ENCODE results near the gene CDH4. TPM values are rescaled to one million over a fixed set of nuclear protein-coding genes. Genes with fewer than 3 reads are reported as not detected.

The CDH4 gene
- total and polyA plus RNA-seq, 9 donors, result 0.12 to 4.4 (median 0.36) TPM

- intact Hi-C loops (cut with DNase I), result no loop called here
- TF ChIP-seq POLR2A (IDR thresholded peaks at IDR 0.05) (no peak), CTCF (IDR thresholded peaks at IDR 0.05) (no peak), EP300 (IDR thresholded peaks at IDR 0.05) (no peak)
- no peak for DNase-seq
- no peaks in the 10 kb centered on the region for H3K9me3 ChIP-seq
- H3K36me3 ChIP-seq, result no peaks in the 10 kb centered on the region
- WGBS, 3 donors, result 28 to 39% (median 29%) methylated on average over 17 of the region's 17 CpGs
- no peaks in the 10 kb centered on the region for H3K4me1 ChIP-seq (ENCODE audit: insufficient read depth)
- H3K27ac ChIP-seq, result no peak overlapping the region
- no peaks in the 10 kb centered on the region for H3K27me3 ChIP-seq
- no peak overlapping the region for H3K4me3 ChIP-seq
Measured at GRCh38 chr20:61673152-61673847, 421.2 kb downstream of the CDH4 start.

DNA sequence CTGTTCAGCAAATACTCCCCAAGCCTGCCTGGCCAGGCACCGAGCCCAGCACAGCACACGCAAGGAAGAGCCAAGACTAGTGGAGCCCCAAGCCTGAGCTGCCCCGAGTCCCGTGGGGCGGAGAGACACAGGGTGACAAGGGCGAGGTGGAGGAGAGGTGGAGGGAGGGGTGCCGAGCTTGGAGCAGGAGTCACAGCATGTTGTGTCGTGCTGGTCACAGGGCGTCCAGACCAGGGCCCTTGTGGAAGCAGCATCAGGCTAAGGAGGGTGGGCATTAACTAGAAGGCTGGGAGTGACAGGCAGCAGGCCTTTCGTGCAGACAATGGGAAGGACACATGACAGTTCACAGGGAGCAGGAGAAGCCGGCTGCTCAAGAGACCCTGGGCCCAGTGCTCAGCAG, 422.1 kb downstream of the CDH4 start:
- intact Hi-C loops (cut with DNase I), result no loop called here
- WGBS, 3 donors, result 69 to 77% (median 75%) methylated on average over 11 of the region's 11 CpGs
- TF ChIP-seq EP300 (IDR thresholded peaks at IDR 0.05) (no peak), CTCF (IDR thresholded peaks at IDR 0.05) (no peak), POLR2A (IDR thresholded peaks at IDR 0.05) (no peak)

DNA sequence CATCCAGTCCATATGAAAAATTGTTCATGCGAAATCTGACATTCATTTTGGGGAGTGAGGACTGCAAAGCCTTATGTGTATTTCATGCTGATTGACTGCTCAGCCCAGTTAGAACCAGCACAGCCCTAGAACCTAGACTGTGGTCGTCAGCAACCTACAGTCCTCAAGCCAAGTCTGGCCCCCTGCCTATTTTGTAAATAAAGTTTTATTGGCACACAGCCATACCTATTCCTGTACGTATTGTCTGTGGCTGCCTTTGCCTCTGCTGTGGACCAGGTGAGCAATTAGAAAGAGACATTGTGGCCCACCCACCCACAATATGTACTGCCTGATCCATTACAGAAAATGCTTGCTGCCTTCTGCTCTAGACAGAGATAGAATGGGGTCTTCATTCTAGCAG, 422.6 kb downstream of the CDH4 start:
- Histone ChIP-seq H3K36me3 (no peaks in the 10 kb centered on the region), H3K4me3 (no peak overlapping the region), H3K9me3 (no peaks in the 10 kb centered on the region), H3K4me1 (ENCODE audit: insufficient read depth) (no peaks in the 10 kb centered on the region), H3K27me3 (no peaks in the 10 kb centered on the region), H3K27ac (no peak overlapping the region)
- TF ChIP-seq POLR2A (IDR thresholded peaks at IDR 0.05) (no peak), CTCF (IDR thresholded peaks at IDR 0.05) (no peak), EP300 (IDR thresholded peaks at IDR 0.05) (no peak)
- no peak for DNase-seq
- WGBS, 3 donors, result 49 to 72% (median 68%) methylated on average over 3 of the region's 3 CpGs
- intact Hi-C loops (cut with DNase I), result no loop called here

More for the DNA sequence above, 422.1 kb downstream of the CDH4 start:
- no peak for DNase-seq
- Histone ChIP-seq H3K9me3 (no peaks in the 10 kb centered on the region), H3K36me3 (no peaks in the 10 kb centered on the region), H3K4me1 (ENCODE audit: insufficient read depth) (no peaks in the 10 kb centered on the region), H3K27ac (no peak overlapping the region), H3K4me3 (no peak overlapping the region), H3K27me3 (no peaks in the 10 kb centered on the region)

DNA sequence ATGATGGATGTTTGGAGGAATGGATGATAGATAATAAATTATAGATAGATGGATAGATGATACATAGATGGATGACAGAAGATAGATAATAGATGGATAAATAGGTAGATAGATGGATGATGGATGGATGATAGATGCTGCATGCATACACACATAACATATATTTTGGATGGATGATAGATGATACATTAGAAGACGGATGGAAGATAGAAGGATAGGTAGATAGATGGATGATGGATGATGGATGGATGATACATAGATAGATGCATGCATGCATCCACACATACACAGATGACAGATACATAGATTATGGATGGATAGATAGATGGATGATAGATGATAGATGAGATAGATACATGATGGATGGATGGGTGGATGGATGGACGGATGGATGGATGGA, 425.9 kb downstream of the CDH4 start:
- WGBS, 3 donors, result 62 to 94% (median 68%) methylated on average over 2 of the region's 2 CpGs
- intact Hi-C loops (cut with DNase I), result no loop called here

More for the DNA sequence above, 425.9 kb downstream of the CDH4 start:
- no peaks in the 10 kb centered on the region for H3K9me3 ChIP-seq
- no peak overlapping the region for H3K27ac ChIP-seq
- no peaks in the 10 kb centered on the region for H3K36me3 ChIP-seq
- H3K27me3 ChIP-seq, result no peaks in the 10 kb centered on the region
- no peaks in the 10 kb centered on the region for H3K4me1 ChIP-seq (ENCODE audit: insufficient read depth)
- TF ChIP-seq POLR2A (IDR thresholded peaks at IDR 0.05) (no peak), EP300 (IDR thresholded peaks at IDR 0.05) (no peak), CTCF (IDR thresholded peaks at IDR 0.05) (no peak)
- DNase-seq, result no peak
- no peak overlapping the region for H3K4me3 ChIP-seq

All from ovary (tissue), 9 donors.